ENCODE measurements around the gene SIK3.

Gene SIK3

GRCh38 chr11:116857316-116857715, 240.9 kb downstream of the SIK3 start:
- DNase-seq: no peak

- no peak for DNase-seq
Observed at GRCh38 chr11:116856423-116856822, 241.8 kb downstream of the SIK3 start.

GRCh38 chr11:116855413-116855812, 242.8 kb downstream of the SIK3 start:
- DNase-seq: no peak

- DNase-seq: peak; percentile 89
Observed at GRCh38 chr11:116853461-116854073, 244.7 kb downstream of the SIK3 start.

GRCh38 chr11:116852261-116853031, 245.8 kb downstream of the SIK3 start:
- DNase-seq: peak; percentile 50

- peak; percentile 78 for DNase-seq
Observed at GRCh38 chr11:116851626-116852025, 246.6 kb downstream of the SIK3 start.

- no peak for DNase-seq
Observed at GRCh38 chr11:116849486-116849885, 248.7 kb downstream of the SIK3 start.

GRCh38 chr11:116849060-116849459, 249.2 kb downstream of the SIK3 start:
- DNase-seq: no peak

GRCh38 chr11:116847612-116848011, 250.6 kb downstream of the SIK3 start:
- no peak for DNase-seq

GRCh38 chr11:116844722-116845121, 253.5 kb downstream of the SIK3 start:
- DNase-seq: no peak

- no peak for DNase-seq
Observed at GRCh38 chr11:116843661-116844060, 254.6 kb downstream of the SIK3 start.

GRCh38 chr11:116842909-116843308, 255.3 kb downstream of the SIK3 start:
- DNase-seq: no peak

- no peak for DNase-seq
Observed at GRCh38 chr11:116842117-116842516, 256.1 kb downstream of the SIK3 start.

GRCh38 chr11:116840746-116841296, 257.4 kb downstream of the SIK3 start:
- no peak for DNase-seq

GRCh38 chr11:116840224-116840745, 257.9 kb downstream of the SIK3 start:
- DNase-seq: no peak

GRCh38 chr11:116838321-116839084, 259.7 kb downstream of the SIK3 start:
- no peak for DNase-seq

GRCh38 chr11:116837231-116838091, 260.8 kb downstream of the SIK3 start, which contains the start of gene APOA1:
APOA1 (minus strand) TSS chr11:116837622; CDS start chr11:116837387, 235 bp downstream.
- DNase-seq: no peak

- no peak for DNase-seq
Observed at GRCh38 chr11:116836632-116836991, 261.6 kb downstream of the SIK3 start.

- peak; percentile 53 for DNase-seq
Observed at GRCh38 chr11:116835791-116836631, 262.2 kb downstream of the SIK3 start.

GRCh38 chr11:116835042-116835772, 263.0 kb downstream of the SIK3 start:
- peak; percentile 43 for DNase-seq

Measured in suppressor macrophage treated with lipopolysaccharide for 4 hours (primary cell).